ENCODE measurements around the gene NDUFB2. TPM values are rescaled to one million over a fixed set of nuclear protein-coding genes. Genes with fewer than 3 reads are reported as not detected.
"Not testable (repeated sequence)": the region's sequence is repeated elsewhere in the genome, so short reads cannot be mapped to it uniquely, and the experiment has no call there.

Gene NDUFB2
- total RNA-seq, 1 experiment from 2014 or later, result 538 TPM

GRCh38 chr7:140714331-140715040 lies 18.0 kb downstream of the NDUFB2 start:
- no peaks in the 10 kb centered on the region for H3K9me3 ChIP-seq (replicated peaks)
- no peaks in the 10 kb centered on the region for H3K36me3 ChIP-seq
- DNase-seq (ENCODE audit: low read depth in 1 of 2, low spot score in 2 of 2), result no peak
- H3K4me3 ChIP-seq, result no peak overlapping the region
- no peaks in the 10 kb centered on the region for H3K4me1 ChIP-seq (replicated peaks)
- no peak overlapping the region for H3K27ac ChIP-seq
- no peaks in the 10 kb centered on the region for H3K27me3 ChIP-seq (replicated peaks)

GRCh38 chr7:140719721-140720120 lies 23.2 kb downstream of the NDUFB2 start:
- Histone ChIP-seq H3K9me3 (replicated peaks) (no peaks in the 10 kb centered on the region), H3K27ac (no peak overlapping the region), H3K4me3 (no peak overlapping the region), H3K4me1 (replicated peaks) (peaks cover 5% of the 10 kb centered on the region; the same call in 1 of the 2 replicates), H3K36me3 (no peaks in the 10 kb centered on the region), H3K27me3 (replicated peaks) (no peaks in the 10 kb centered on the region)
- no peak for DNase-seq (ENCODE audit: low read depth in 1 of 2, low spot score in 2 of 2)

- Histone ChIP-seq H3K27me3 (replicated peaks) (no peaks in the 10 kb centered on the region), H3K4me3 (no peak overlapping the region), H3K36me3 (0 out of 2 replicates have a peak, but pooled peaks cover 3% of the 10 kb centered on the region), H3K9me3 (replicated peaks) (no peaks in the 10 kb centered on the region), H3K4me1 (replicated peaks) (peaks cover 5% of the 10 kb centered on the region; the same call in 1 of the 2 replicates), H3K27ac (no peak overlapping the region)
- no peak for DNase-seq (ENCODE audit: low read depth in 1 of 2, low spot score in 2 of 2)
These were observed 25.7 kb downstream of the NDUFB2 start for GRCh38 chr7:140722254-140722653.

GRCh38 chr7:140723006-140723405 lies 26.5 kb downstream of the NDUFB2 start:
- no peaks in the 10 kb centered on the region for H3K9me3 ChIP-seq (replicated peaks)
- H3K4me3 ChIP-seq, result no peak overlapping the region
- peaks cover 5% of the 10 kb centered on the region; the same call in 1 of the 2 replicates for H3K4me1 ChIP-seq (replicated peaks)
- DNase-seq (ENCODE audit: low read depth in 1 of 2, low spot score in 2 of 2), result no peak
- H3K27me3 ChIP-seq (replicated peaks), result no peaks in the 10 kb centered on the region
- no peak overlapping the region for H3K27ac ChIP-seq
- 0 out of 2 replicates have a peak, but pooled peaks cover 3% of the 10 kb centered on the region for H3K36me3 ChIP-seq

GRCh38 chr7:140723574-140723973 lies 27.1 kb downstream of the NDUFB2 start:
- H3K4me3 ChIP-seq, result no peak overlapping the region
- DNase-seq (ENCODE audit: low read depth in 1 of 2, low spot score in 2 of 2), result no peak

GRCh38 chr7:140724706-140725105 lies 28.2 kb downstream of the NDUFB2 start:
- H3K27ac ChIP-seq, result no peak overlapping the region
- H3K36me3 ChIP-seq, result 0 out of 2 replicates have a peak, but pooled peaks cover 3% of the 10 kb centered on the region
- no peak overlapping the region for H3K4me3 ChIP-seq
- H3K4me1 ChIP-seq (replicated peaks), result peaks cover 17% of the 10 kb centered on the region
- H3K9me3 ChIP-seq (replicated peaks), result no peaks in the 10 kb centered on the region
- H3K27me3 ChIP-seq (replicated peaks), result no peaks in the 10 kb centered on the region
- no peak for DNase-seq (ENCODE audit: low read depth in 1 of 2, low spot score in 2 of 2)

More at GRCh38 chr7:140723574-140723973, 27.1 kb downstream of the NDUFB2 start:
- H3K27ac ChIP-seq, result no peak overlapping the region
- H3K27me3 ChIP-seq (replicated peaks), result no peaks in the 10 kb centered on the region
- H3K4me1 ChIP-seq (replicated peaks), result peaks cover 5% of the 10 kb centered on the region
- H3K36me3 ChIP-seq, result 0 out of 2 replicates have a peak, but pooled peaks cover 3% of the 10 kb centered on the region
- no peaks in the 10 kb centered on the region for H3K9me3 ChIP-seq (replicated peaks)

GRCh38 chr7:140726281-140726680 lies 29.8 kb downstream of the NDUFB2 start:
- H3K27ac ChIP-seq, result no peak overlapping the region
- 0 out of 2 replicates have a peak, but pooled peaks cover 3% of the 10 kb centered on the region for H3K36me3 ChIP-seq
- no peak overlapping the region for H3K4me3 ChIP-seq
- H3K9me3 ChIP-seq (replicated peaks), result no peaks in the 10 kb centered on the region
- no peak for DNase-seq (ENCODE audit: low read depth in 1 of 2, low spot score in 2 of 2)
- H3K4me1 ChIP-seq (replicated peaks), result peaks cover 19% of the 10 kb centered on the region
- no peaks in the 10 kb centered on the region for H3K27me3 ChIP-seq (replicated peaks)

- Histone ChIP-seq H3K27me3 (replicated peaks) (no peaks in the 10 kb centered on the region), H3K36me3 (no peaks in the 10 kb centered on the region), H3K27ac (no peak overlapping the region), H3K4me3 (no peak overlapping the region), H3K4me1 (replicated peaks) (peaks cover 13% of the 10 kb centered on the region), H3K9me3 (replicated peaks) (no peaks in the 10 kb centered on the region)
- DNase-seq (ENCODE audit: low read depth in 1 of 2, low spot score in 2 of 2), result no peak
These were observed 35.9 kb downstream of the NDUFB2 start for GRCh38 chr7:140732416-140732815.

GRCh38 chr7:140734096-140734495 lies 37.6 kb downstream of the NDUFB2 start:
- H3K36me3 ChIP-seq, result no peaks in the 10 kb centered on the region
- DNase-seq (ENCODE audit: low read depth in 1 of 2, low spot score in 2 of 2), result no peak
- H3K4me1 ChIP-seq (replicated peaks), result peaks cover 8% of the 10 kb centered on the region
- no peaks in the 10 kb centered on the region for H3K27me3 ChIP-seq (replicated peaks)
- H3K9me3 ChIP-seq (replicated peaks), result no peaks in the 10 kb centered on the region
- no peak overlapping the region for H3K4me3 ChIP-seq
- H3K27ac ChIP-seq, result no peak overlapping the region

- no peak for DNase-seq (ENCODE audit: low read depth in 1 of 2, low spot score in 2 of 2)
These were observed 38.2 kb downstream of the NDUFB2 start for GRCh38 chr7:140734729-140735128.

GRCh38 chr7:140738280-140738679 lies 41.8 kb downstream of the NDUFB2 start:
- DNase-seq (ENCODE audit: low read depth in 1 of 2, low spot score in 2 of 2), result no peak
- Histone ChIP-seq H3K9me3 (replicated peaks) (no peaks in the 10 kb centered on the region), H3K27ac (no peak overlapping the region), H3K4me3 (no peak overlapping the region), H3K27me3 (replicated peaks) (no peaks in the 10 kb centered on the region), H3K36me3 (no peaks in the 10 kb centered on the region), H3K4me1 (replicated peaks) (no peaks in the 10 kb centered on the region)

More at GRCh38 chr7:140734729-140735128, 38.2 kb downstream of the NDUFB2 start:
- H3K4me1 ChIP-seq (replicated peaks), result peaks cover 2% of the 10 kb centered on the region
- H3K27me3 ChIP-seq (replicated peaks), result no peaks in the 10 kb centered on the region
- no peaks in the 10 kb centered on the region for H3K9me3 ChIP-seq (replicated peaks)
- no peak overlapping the region for H3K4me3 ChIP-seq
- H3K27ac ChIP-seq, result no peak overlapping the region
- no peaks in the 10 kb centered on the region for H3K36me3 ChIP-seq

- H3K9me3 ChIP-seq (replicated peaks); DNase-seq (ENCODE audit: low read depth in 1 of 2, low spot score in 2 of 2); H3K4me1 ChIP-seq (replicated peaks); H3K27ac ChIP-seq; H3K4me3 ChIP-seq; H3K27me3 ChIP-seq (replicated peaks): not testable (repeated sequence)
- peaks cover 11% of the 10 kb centered on the region; the same call in 1 of the 2 replicates for H3K36me3 ChIP-seq
These were observed 46.7 kb downstream of the NDUFB2 start for GRCh38 chr7:140743255-140743654.

GRCh38 chr7:140744005-140744404 lies 47.5 kb downstream of the NDUFB2 start:
- Histone ChIP-seq H3K4me3 (no peak overlapping the region), H3K36me3 (peaks cover 11% of the 10 kb centered on the region; the same call in 1 of the 2 replicates), H3K4me1 (replicated peaks) (no peaks in the 10 kb centered on the region), H3K27ac (no peak overlapping the region), H3K27me3 (replicated peaks) (no peaks in the 10 kb centered on the region), H3K9me3 (replicated peaks) (no peaks in the 10 kb centered on the region)
- DNase-seq (ENCODE audit: low read depth in 1 of 2, low spot score in 2 of 2), result no peak

- no peak overlapping the region for H3K27ac ChIP-seq
These were observed 49.0 kb downstream of the NDUFB2 start for GRCh38 chr7:140745266-140746058.

More at GRCh38 chr7:140745266-140746058, 49.0 kb downstream of the NDUFB2 start:
- H3K9me3 ChIP-seq (replicated peaks), result no peaks in the 10 kb centered on the region
- no peaks in the 10 kb centered on the region for H3K27me3 ChIP-seq (replicated peaks)
- DNase-seq (ENCODE audit: low read depth in 1 of 2, low spot score in 2 of 2), result no peak
- H3K4me1 ChIP-seq (replicated peaks), result no peaks in the 10 kb centered on the region
- peaks cover 11% of the 10 kb centered on the region; the same call in 1 of the 2 replicates for H3K36me3 ChIP-seq
- H3K4me3 ChIP-seq, result no peak overlapping the region

Measured in SJSA1 (cell line).